ENCODE measurements around the gene RGS19.

DNA sequence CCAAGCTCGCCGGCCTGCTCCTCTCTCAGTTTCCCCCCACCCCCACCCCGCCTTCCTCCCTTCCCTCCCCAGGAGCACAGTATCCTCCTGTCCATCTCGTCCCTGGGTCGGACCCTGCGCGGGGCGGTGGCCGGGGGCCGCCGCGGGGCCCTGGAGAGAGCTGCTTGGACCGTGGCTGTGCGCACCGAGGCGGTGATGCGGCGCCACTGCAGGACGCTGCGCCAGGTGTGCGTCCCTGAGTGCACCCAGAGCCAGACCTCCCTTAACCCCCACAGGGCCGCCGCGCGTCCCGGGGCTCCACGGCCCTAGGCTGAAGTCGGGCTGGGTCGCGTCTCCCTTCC, 41.1 kb downstream of the RGS19 start:
- TF ChIP-seq CTCF (IDR thresholded peaks at IDR 0.05) (no peak), ZFX (IDR thresholded peaks at IDR 0.05; ENCODE audit: borderline replicate concordance) (no peak)
